Stimulated activated naive CD4-positive, alpha-beta T cell (primary cell): Measurements from ENCODE around the gene MTA1.
A peak's percentile ranks its signal among the peaks of the same experiment; 100 is the strongest.

Experiments used
- DNase-seq, 6 experiments: peaks; one replicate each; lab custom pipeline; 2025; lab: John Stamatoyannopoulos, UW

Gene MTA1

DNA sequence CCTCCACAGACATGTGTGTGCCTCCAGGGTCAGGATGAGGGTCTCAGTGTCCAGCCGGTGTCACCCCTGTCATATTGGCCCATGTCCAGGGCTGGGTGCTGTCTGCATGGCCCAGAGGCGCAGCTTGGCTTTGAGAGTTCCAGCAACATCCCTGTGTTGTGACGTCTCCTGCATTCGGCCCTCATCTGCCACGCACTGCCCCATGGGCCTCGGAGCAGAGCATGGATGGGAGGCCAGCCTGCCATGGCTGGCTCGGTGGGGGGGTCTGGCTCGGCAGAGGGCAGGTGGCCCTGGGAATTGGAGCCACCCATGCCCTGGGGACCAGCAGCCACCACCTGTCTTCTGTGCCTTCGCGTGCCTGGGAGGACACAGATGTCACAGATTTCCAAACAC, 32.1 kb upstream of the MTA1 start:
- DNase-seq: no peak

DNA sequence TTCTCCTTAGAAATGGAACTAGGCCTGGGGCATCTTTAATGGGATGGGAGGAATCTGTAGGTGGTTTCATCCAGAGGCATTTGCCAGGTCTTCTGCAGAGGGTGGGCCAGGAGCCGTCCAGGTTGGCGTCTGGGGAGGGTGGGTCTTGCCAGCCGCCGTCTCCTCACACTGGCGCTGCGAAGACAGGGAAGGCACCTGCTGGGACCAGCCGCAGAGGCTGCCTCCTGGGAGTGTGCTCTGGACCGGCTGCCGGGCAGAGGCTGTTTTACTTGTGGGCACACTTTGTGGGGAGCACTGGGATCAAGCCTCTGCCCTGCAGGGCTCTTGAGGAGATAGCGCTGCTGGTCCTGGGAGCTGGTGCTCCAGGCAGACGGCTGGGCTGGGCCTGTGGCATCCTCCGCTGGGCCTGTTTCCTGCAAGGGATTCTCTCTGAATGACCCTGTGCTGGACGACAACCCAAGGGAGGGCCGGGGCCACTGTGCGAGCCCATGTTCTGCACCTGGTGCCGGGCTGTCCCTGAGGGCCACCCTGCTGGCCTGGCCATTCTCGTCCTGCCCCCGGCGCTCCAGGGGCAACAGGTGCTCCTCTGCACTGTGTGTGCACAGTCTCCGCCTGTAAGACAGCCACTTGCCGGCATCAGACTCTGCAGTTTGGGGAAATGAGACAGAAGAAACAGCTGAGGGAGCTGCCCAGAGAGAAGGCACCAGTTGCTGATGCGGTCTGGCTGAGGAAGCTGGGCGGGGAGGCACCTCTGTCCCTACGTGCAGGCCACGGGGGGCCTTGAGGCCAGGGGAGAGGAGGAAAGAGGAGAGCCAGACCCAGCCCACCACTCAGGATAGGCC, 31.3 kb upstream of the MTA1 start:
- no peak for DNase-seq

DNA sequence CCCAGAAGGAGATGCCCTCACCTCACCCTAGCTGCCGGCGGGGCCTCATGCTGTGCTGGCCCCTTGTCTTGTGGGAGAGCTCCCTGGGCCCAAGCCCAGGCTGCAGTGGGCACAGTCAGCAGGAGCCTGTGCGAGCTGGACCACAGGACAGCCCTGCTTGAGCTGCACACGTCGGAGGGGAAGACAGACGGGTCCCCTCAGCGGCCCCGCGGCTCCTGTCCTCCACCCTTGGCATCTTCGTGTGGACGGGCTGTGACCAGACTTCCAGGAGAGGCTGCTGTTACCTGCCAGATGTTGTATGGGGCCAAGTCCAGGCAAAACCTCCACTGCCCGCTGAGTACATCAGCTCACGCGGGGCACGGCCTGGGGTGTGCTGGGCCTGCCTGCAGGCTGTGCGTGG, 30.7 kb upstream of the MTA1 start:
- no peak for DNase-seq

DNA sequence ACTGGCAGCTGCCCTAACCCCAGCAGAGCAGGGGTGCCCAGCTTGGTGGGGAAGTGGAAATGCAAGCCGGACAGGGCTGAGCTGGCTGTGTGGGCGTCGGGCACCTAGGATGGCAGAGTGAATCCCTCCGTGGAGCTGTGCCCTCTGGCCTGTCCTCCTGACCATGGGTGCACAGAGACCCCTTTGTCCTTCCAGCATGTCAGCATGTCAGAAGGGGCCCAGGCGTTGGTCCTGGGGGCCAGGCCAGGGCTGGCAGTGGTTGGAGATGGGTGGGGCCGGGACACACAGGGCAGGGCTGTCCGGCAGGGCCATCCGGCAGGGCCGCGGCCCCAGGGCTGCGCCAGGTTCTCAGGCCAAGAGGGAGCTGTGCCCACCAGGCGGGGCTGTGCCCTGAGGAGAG, 30.1 kb upstream of the MTA1 start:
- DNase-seq: no peak

DNA sequence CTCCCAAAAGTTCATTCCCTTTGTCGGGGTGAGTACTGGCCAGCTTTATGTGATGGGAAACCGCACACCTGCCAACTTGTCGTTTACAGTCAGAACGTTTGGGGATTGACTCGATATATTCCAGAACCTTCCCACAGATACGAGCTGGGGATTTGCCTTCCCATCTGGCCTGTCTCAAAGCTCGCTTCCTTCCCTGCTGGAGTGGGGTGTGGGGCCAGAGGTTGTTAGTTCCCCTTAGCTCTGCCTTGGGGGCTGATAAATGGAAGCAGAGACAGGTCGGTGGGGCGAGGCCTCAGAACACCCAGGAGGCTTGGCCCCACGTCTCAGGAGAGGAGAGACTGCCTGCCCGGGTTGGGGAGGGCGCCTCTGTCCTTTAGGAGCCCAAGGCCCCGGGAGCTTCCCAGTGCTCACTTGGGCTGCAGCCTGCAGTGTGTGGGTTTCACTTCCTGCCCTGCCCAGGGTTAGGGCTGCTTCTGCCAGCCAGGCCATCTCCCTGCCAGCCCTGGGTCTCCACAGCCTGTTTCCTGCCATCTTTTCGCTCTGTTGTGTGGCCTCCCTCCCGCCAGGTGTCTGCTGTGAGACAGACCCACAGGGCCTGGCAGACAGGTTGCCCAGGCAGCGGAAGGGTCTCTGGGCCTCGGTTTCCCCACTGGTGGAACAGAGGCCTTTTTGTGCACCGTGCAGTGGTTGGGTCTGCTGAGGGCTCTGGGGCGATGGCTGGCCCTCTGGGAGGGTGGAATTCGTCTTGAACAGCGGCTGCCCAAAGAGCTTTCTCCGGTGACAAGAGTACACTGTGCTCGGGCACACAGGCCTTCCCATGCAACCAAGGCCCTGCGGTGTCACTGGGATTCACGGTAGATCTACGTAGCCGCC, 29.4 kb upstream of the MTA1 start:
- no peak for DNase-seq

DNA sequence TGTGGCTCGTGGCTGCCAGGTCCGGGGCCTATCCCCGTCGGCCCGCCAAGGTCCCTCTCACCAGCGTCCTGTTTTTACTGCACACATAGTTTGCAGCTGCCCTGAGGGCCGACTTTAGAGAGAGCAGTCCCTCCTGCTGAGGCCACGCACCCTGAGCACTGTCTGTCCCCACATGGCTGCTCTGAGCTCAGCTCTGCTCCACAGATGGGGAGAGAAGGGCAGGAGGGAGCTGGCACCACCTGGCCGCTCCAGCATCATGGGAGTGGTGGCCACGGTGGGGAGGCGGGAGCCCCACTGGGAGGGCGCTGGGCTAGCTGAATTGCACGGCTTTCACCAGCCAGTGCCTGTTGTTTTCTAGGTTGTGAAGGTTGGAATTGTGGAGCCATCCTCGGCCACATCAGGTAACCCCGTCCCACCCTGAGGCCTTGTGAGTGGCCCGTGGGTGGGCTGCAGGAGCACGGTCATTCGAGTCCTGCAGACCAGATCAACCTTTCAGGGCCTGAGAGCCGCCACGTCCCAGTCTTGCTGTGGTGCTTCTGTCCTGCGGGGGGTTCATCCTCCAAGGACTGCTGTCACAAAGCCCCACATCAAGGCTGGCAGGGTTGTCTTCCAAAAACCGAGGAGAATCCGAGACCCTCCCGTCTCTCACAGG, 28.7 kb upstream of the MTA1 start:
- no peak for DNase-seq

DNA sequence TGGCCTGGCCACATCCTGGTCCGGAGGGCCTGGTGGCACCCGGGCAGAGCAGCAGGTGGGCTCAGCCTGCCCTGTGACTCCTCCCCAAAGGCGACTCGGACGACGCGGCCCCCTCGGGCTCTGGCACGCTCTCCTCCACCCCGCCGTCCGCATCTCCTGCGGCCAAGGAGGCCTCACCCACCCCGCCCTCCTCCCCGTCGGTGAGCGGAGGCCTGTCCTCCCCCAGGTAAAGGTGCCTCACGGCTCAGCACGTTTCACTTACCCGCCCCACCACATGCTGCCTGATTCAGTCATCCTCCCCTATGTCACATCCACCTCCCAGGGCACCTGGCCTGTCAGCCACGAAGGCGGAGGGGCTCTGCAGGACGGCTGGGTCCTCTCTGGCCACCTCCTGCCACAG, 28.1 kb upstream of the MTA1 start:
- DNase-seq: no peak

DNA sequence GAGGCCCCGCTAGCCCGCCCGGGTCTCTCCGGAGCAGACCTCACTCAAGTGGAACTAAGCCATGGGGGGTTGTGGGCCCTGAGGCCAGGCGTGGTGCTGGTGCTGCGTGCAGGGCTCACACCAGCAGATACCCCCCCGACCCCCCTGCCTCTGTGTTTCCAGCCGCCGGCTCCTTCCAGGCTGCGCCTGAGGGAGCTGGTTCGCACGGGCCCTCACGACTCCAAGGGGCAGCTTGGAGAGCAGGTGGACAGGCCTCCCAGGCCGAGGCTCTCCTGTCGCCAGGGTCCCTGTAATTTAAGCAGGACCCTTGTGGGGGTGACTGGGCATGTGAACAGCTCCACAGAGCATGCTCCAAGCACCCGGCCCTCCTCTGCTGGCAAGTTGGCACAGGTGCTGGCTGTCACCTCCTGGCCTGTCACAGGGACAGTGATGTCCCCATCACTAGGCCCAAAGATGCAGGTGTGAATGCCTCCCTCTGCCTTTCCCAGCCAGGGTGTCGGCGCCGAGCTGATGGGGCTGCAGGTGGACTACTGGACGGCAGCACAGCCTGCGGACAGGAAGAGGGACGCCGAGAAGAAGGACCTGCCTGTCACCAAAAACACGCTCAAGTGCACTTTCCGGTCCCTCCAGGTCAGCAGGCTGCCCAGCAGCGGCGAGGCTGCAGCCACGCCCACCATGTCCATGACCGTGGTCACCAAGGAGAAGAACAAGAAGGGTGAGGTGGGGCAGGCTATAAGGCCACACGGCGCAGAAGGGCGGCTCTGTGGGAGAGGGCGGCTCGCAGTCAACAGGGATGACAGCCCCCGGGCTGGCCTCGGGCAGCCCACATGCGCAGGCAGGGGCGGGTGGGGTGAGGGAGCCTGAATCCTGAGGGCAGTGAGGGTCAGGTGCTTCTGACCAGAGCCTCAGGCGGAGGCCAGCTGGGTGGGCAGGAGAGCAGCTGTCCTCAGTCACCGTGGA, 27.2 kb upstream of the MTA1 start:
- DNase-seq: no peak

DNA sequence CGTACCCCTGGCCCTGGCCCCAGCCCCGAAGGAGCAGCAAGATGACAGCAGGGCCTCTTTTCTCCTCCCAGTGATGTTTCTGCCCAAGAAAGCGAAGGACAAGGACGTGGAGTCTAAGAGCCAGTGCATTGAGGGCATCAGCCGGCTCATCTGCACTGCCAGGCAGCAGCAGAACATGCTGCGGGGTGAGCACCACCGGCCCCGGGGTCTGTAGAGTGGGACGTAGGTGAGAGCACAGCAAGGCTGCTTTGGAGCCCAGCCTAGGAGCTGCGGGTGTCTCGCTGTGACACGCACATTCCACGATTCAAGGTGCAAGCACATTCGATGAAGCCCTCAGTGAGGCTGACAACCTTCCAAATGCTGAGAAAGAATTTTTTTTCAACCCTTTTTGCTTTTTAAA, 26.5 kb upstream of the MTA1 start:
- DNase-seq: no peak

DNA sequence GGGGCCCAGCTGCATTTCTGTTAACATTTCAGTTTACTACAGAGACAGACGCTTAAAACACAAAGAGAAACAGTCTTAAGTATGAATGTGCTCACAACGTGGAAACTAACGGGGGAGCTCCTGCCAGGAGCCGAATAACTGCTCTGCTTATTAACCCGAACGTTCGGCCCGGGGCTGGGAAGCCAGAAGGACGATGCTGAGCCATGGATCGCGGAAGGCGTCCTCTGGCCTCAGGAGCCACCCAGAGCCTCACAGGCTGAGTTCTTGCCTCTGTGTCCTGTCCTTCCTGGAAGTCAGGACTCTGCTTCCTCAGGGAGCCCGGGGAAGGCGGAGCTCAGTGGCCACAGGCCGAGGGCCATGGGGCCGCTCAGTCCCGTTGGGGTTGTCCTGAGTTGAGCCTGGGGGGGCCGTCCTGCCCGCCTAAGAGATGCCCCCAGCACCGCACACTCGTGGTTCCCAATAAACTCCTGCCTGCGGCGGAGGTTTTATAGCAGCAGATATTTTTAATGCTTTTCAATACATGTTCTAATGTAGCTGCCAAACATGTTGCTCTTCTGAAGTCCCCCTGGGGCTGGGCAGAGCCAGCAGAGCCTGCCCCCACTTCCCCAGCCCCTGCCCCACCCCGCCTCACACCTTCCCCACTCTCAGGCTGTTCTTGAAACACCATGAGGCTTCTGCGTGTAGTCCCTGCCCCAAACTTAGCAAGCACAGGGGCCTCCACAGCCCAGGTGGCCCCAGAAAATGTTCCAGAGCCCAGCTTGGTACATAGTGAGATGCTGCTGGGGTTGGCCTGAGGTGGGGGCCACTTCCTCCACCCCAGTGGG, 24.7 kb upstream of the MTA1 start:
- no peak for DNase-seq

DNA sequence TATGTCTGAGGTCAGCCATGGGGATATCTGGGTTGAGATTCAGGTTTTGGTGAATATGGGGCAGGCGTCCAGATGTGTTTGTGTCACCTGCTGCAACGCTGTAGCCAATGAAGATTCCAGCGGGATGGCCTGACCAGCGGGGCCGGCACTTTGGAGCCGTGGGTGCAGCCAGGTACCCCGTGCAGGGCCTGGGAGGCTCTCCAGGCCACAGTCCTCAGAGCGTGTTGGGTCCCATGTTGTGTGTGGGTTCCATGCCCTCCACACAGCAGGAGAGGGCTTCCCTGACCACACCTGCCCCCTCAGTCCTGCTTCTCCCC, 24.1 kb upstream of the MTA1 start:
- no peak for DNase-seq

DNA sequence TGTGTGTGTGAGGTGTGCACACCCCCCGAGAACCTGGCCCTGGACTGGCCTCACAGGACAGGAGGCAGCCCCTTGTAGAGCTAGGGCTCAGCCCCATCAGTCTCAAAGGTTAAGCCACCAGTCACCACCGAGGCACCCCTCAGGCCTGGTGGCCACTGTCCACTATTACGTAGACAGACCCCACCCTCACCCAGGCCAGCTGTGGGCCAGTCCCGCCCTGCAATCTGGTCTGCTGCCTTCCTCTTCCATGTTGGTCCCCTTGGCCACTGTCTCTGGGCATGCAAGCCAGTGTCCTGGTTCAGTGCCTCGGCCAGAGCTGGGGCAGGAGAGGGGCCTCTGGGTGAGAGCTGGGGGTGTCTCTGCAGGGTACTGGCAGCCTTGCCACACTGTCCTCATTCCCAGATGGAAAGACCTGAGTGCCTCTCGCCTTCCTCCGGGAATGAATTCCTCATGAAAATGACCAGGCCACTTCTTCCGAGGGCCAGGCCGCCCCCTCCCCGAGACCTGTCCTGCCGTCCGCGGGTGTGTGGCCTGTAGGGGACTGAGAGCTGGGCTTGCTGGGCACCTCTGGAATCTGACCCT, 22.2 kb upstream of the MTA1 start:
- DNase-seq: no peak

DNA sequence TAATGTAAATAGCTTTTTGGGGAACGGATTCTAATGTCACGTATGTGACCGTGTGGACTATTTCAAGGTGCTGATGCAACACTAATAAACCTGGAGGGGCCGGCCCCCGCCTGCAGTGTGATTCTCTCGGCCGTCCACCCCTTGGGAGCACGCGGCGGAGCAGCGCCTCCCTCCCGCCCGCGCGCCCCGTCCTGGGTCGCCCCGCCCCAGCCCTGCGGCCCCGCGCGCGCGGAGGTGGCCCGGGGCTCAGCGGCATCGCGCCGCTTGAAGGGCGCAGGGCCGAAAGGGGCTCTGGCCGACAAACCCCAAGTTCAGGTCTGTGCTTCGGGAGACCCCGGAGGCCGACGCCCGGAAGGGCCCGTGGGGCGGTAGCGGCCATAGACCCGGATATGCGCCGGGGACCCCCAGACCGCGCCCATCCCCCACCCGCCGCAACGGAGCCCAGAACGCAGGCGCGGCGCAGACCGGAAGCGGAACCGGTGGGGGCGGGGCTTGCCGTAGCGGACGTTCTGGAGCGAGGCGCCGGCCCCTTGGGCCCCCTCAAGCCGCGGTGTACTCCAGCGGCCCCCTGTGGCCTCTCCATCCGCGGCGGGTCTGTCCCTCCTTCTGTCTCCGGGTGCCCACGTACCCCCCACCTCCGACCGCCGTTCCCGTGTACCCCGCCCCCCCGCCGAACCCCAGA, 21.4 kb upstream of the MTA1 start, which contains the start of gene TEX22:
Gene TEX22 (plus strand): TSS at position 495 of the 682 bp plus-strand sequence. CDS start 803 bp downstream, outside the sequence.
- peak; percentile 59 to 88 (median 78) for DNase-seq

DNA sequence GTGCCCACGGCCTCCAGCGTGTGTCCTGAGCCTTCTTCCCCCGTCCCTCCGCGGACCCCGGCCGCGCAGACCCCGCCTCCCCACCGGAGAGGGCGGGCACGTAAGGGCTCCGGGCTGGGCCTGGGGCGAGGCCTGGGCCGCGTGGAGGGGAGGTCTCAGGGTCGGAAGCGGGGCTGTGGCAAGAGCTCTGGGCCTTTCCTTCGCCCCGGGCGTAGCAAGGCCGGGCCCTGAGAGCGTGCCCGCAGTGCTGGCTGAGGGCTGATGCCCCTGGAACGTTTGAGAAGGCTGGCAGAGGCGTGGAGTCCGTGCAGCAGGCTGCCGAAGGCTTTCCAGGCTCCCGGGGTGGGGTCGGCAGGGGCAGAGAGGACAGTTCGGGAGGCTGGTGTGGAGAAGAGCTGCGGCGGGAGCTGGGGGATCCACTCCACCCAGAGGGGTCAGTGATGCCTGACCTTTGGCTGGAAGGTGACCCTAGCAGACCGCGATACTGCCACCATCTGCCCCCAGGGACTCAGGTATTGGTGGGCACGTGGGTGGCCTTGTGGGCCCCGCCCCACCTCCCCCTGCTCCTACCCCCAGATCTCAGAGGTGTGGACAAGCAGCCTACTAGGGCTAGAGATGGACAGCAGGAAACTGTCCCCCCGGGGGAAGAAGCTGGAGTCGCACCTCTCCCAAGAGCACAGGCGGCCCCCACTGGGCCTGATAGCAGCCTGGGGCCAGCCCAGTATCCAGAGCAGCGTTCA, 20.7 kb upstream of the MTA1 start:
- DNase-seq: peak in 2 of 6 experiments; percentile 36 to 65

DNA sequence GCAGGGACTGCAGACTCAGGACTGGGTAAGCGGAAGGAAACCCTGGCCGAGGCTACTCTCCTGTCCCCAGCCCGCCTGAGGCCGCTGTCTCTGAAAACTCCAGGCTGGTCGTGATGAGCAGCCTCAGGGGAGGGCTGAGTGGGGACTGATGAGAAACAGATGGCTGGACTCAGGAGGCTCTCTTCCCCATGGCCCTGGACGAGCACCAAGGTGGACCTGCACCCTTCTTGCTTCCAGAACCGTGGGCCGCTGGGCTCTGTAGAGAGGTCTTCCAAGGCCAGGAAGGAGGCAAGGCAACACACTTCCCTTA, 20.2 kb upstream of the MTA1 start:
- no peak for DNase-seq

DNA sequence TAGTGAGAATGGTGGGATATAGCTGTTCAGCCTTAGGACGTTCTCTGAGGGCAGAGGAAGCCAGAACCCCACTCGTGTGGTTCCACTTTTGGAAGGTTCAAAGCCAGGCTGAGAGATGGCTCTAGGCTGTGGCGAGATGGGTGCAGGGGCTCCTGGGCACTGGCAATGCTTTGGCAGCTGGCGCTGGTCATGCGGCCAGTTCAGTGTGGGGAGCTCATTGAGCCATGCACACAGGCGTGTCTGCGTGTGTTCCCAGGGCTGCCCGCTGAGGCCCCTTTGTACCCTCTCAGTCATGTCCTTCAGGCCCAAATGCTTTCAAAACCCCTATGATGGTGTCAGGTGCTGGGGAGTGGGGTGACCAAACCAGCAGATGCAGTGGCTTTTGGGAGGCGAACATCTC, 19.6 kb upstream of the MTA1 start:
- no peak for DNase-seq

DNA sequence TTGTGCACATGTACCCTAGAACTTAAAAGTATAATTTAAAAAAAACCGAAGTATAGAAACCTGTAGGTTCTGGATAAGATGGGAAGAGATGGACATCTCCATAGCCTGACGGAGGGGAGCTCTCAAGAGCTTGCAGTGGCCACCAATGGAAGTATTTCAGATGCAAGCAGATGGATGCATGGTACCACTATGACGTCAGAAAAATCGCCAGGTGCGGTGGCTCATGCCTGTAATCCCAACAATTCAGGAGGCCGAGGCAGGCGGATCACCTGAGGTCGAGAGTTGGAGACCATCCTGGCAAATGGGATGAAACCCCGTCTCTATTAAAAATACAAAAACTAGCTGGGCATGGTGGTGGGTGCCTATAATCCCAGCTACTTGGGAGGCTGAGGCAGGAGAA, 17.9 kb upstream of the MTA1 start:
- no peak for DNase-seq

DNA sequence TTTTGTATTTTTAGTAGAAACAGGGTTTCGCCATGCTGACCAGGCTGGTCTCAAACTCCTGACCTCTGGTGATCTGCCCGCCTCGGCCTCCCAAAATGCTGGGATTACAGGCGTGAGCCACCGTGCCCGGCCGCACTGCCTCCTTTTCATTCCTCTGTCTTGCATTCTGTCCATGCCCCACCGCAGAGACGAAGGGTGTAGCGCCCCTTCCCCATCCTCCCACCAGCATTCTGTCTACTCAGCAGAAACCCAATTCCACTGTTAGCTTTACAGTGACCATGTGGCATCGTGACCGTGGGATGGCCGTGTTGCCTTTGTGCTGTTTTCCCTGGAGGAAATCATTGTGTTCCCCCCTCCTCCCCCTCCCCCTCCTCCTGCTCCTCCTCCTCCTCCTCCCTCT, 11.0 kb upstream of the MTA1 start:
- DNase-seq: no peak

DNA sequence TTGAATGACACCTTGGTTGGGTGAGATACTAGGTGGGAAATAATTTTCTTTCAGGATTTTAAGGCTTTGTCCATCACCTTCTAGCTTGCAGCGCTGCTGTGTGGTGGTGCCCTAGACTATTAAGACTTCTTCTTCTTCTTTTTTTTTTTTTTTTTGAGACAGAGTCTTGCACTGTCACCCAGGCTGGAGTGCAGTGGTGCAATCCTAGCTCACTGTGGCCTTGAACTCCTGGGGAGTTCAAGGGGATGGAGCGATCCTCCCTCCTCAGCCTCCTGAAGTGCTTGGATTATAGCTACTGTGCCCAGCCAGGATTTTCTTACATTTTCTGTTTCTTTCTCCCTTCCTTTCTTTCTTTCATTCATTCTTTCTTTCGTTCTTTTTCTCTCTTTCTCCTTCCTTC, 10.3 kb upstream of the MTA1 start:
- DNase-seq: no peak
